C4-2B (cell line): ENCODE results near the gene ODF2.

Source experiments
- H3K27ac ChIP-seq: fragments of 450-650 bp; 2 replicates; pipeline ENCODE4 v1.5.1; 2017
- CTCF ChIP-seq: fragments of 450-650 bp; conservative IDR thresholded peaks from 2 replicates; pipeline ENCODE4 v1.5.1; 2017; ENCODE audit warnings: mild to moderate bottlenecking
- ZFX ChIP-seq: fragments of 450-650 bp; IDR thresholded peaks from 2 replicates; pipeline ENCODE4 v1.6.1; 2017

The ODF2 gene

GRCh38 chr9:128512820-128513219 is 57.0 kb downstream of the ODF2 start:
- no peak for TF ChIP-seq ZFX
- no peak for TF ChIP-seq CTCF

GRCh38 chr9:128521956-128522355 is 66.2 kb downstream of the ODF2 start:
- no peak for TF ChIP-seq CTCF
- no peak for TF ChIP-seq ZFX
- H3K27ac ChIP-seq, result no peak overlapping the region

More at GRCh38 chr9:128512820-128513219, 57.0 kb downstream of the ODF2 start:
- no peak overlapping the region for H3K27ac ChIP-seq

- no peak overlapping the region for H3K27ac ChIP-seq
Observed at GRCh38 chr9:128523199-128523925, 67.6 kb downstream of the ODF2 start.

GRCh38 chr9:128526720-128527119 is 70.9 kb downstream of the ODF2 start:
- TF ChIP-seq ZFX (no peak), CTCF (no peak)
- H3K27ac ChIP-seq, result no peak overlapping the region

More at GRCh38 chr9:128523199-128523925, 67.6 kb downstream of the ODF2 start:
- no peak for TF ChIP-seq ZFX
- TF ChIP-seq CTCF, result no peak

- TF ChIP-seq ZFX (no peak), CTCF (no peak)
- no peak overlapping the region for H3K27ac ChIP-seq
Observed at GRCh38 chr9:128528445-128529160, 72.8 kb downstream of the ODF2 start.

GRCh38 chr9:128529191-128529590 is 73.4 kb downstream of the ODF2 start:
- TF ChIP-seq CTCF (no peak), ZFX (no peak)
- H3K27ac ChIP-seq, result no peak overlapping the region

GRCh38 chr9:128532581-128532980 is 76.8 kb downstream of the ODF2 start:
- TF ChIP-seq ZFX, result no peak
- TF ChIP-seq CTCF, result no peak
- no peak overlapping the region for H3K27ac ChIP-seq
